Lung (tissue), 12 donors: ENCODE data around the gene RABGAP1L. TPM values are rescaled to one million over a fixed set of nuclear protein-coding genes. Genes with fewer than 3 reads are reported as not detected.
A peak's percentile ranks its signal among the peaks of the same experiment; 100 is the strongest.
"Not testable (repeated sequence)": the region's sequence is repeated elsewhere in the genome, so short reads cannot be mapped to it uniquely, and the experiment has no call there.

Experiments used
- ATAC-seq: fragments of 200-7000 bp; cut with Tn5 transposase; one replicate; pipeline ENCODE4 v1.9.1; 2020; ENCODE audit warnings: moderate number of reproducible peaks; ENCODE audit not compliant: insufficient read depth, low FRiP score
- DNase-seq, 3 donors: peaks; one replicate each; pipeline ENCODE4 v3.0.0-alpha.2; 2013 to 2017
- H3K27ac ChIP-seq, 2 donors: one replicate each; pipeline ENCODE4 v1.5.1; 2013; ENCODE audit warnings: mild to moderate bottlenecking in 2 of 2, moderate library complexity in 2 of 2, control low read depth in 1 of 2, inconsistent platforms in 1 of 2, low read depth in 1 of 2, low read length in 1 of 2
- H3K27me3 ChIP-seq, 3 donors: one replicate each; pipeline ENCODE4 v1.5.1; 2013; ENCODE audit warnings: low read length in 2 of 3; ENCODE audit not compliant: control insufficient read depth in 3 of 3, insufficient read depth in 3 of 3
- H3K36me3 ChIP-seq, 4 donors: one replicate each; pipeline ENCODE4 v1.5.1; 2013; ENCODE audit warnings: low read length in 4 of 4, mild to moderate bottlenecking in 1 of 4, moderate library complexity in 1 of 4; ENCODE audit not compliant: control insufficient read depth in 4 of 4, insufficient read depth in 4 of 4
- H3K4me1 ChIP-seq, 5 donors: one replicate each; pipeline ENCODE4 v1.5.1; 2013; ENCODE audit warnings: low read length in 5 of 5, mild to moderate bottlenecking in 2 of 5, moderate library complexity in 1 of 5; ENCODE audit not compliant: control insufficient read depth in 5 of 5, insufficient read depth in 5 of 5
- H3K4me3 ChIP-seq: one replicate; pipeline ENCODE4 v1.5.1; 2013; ENCODE audit warnings: mild to moderate bottlenecking, control low read depth, moderate library complexity
- H3K9ac ChIP-seq, 2 donors: one replicate each; pipeline ENCODE4 v1.5.1; 2013; ENCODE audit warnings: low read length in 2 of 2, control low read depth in 1 of 2; ENCODE audit not compliant: insufficient read depth in 1 of 2
- H3K9me3 ChIP-seq, 4 donors: one replicate each; pipeline ENCODE4 v1.5.1; 2013; ENCODE audit warnings: low read length in 3 of 4, mild to moderate bottlenecking in 1 of 4, moderate library complexity in 1 of 4; ENCODE audit not compliant: control insufficient read depth in 4 of 4, insufficient read depth in 3 of 4
- WGBS, 2 donors: extraction: QIAGEN DNeasy Blood & Tissue Kit; methylation state at CpG; one replicate each; pipeline ENCODE4 v1.1.7; 2013; 5-methylcytosine and 5-hydroxymethylcytosine counted together
- polyA plus RNA-seq, 2 donors: library from polyadenylated mRNA; stranded (reverse); fragments of 200-250 nt; gene quantifications; one replicate each; pipeline ENCODE4 v1.2.1, GENCODE V29; 2013
- total RNA-seq, 2 donors: library from RNA; depleted of rRNA in 1 of 2; stranded (reverse); fragments of >200 nt in 1 of 2; gene quantifications; one replicate each; pipeline ENCODE4 v1.2.1, GENCODE V29; 2014 to 2021
- TF ChIP-seq, protein P1 (sequence below): IDR thresholded peaks from 2 replicates; pipeline ENCODE4 v1.5.1; 2012; ENCODE audit warnings: mild to moderate bottlenecking; ENCODE audit errors: control extremely low read depth, extremely low read depth
- donor health status: control.
- donor health status: control.
- donor health status: Bipolar disorder and iron deficiency.
- donor health status: healthy.
- donor health status: DM: yes; HTN: yes; CAD: no.

Gene RABGAP1L
- total and polyA plus RNA-seq, 4 donors, result 16.0 to 123 (median 44.5) TPM

DNA sequence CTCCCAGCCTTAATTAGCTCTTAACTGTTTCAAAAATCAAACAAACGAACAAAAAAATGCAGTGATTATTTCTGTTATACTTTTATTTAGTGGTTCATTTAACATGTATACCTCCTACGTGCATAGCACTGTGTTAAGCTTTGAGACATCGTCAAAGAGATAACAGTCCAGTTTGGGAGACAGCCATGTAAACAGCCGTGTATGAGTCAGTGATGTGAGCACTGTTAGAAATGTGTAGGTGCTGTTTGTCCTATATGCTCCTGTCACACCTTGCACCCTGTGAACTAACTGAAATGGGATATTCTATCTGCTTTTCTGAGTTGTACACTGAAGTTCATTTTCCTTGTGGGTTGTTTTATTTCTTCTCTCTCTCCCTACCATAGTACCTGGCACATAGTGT lies 730.7 kb downstream of the RABGAP1L start:
- WGBS, 2 donors, result 74 to 81% methylated on average over 4 of the region's 4 CpGs
- TF ChIP-seq, protein P1, sequence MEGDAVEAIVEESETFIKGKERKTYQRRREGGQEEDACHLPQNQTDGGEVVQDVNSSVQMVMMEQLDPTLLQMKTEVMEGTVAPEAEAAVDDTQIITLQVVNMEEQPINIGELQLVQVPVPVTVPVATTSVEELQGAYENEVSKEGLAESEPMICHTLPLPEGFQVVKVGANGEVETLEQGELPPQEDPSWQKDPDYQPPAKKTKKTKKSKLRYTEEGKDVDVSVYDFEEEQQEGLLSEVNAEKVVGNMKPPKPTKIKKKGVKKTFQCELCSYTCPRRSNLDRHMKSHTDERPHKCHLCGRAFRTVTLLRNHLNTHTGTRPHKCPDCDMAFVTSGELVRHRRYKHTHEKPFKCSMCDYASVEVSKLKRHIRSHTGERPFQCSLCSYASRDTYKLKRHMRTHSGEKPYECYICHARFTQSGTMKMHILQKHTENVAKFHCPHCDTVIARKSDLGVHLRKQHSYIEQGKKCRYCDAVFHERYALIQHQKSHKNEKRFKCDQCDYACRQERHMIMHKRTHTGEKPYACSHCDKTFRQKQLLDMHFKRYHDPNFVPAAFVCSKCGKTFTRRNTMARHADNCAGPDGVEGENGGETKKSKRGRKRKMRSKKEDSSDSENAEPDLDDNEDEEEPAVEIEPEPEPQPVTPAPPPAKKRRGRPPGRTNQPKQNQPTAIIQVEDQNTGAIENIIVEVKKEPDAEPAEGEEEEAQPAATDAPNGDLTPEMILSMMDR, result no peak
- H3K36me3 ChIP-seq, result peaks cover 0 to 2% (median 0%) of the 10 kb centered on the region in 4 donors
- H3K27ac ChIP-seq, result no peak overlapping the region
- H3K9ac ChIP-seq, result no peak overlapping the region
- no peak for DNase-seq
- no peaks in the 10 kb centered on the region for H3K9me3 ChIP-seq
- no peak overlapping the region for H3K4me3 ChIP-seq
- peaks cover 0 to 6% (median 0%) of the 10 kb centered on the region in 5 donors for H3K4me1 ChIP-seq
- ATAC-seq, result no peak
- H3K27me3 ChIP-seq, result no peaks in the 10 kb centered on the region

DNA sequence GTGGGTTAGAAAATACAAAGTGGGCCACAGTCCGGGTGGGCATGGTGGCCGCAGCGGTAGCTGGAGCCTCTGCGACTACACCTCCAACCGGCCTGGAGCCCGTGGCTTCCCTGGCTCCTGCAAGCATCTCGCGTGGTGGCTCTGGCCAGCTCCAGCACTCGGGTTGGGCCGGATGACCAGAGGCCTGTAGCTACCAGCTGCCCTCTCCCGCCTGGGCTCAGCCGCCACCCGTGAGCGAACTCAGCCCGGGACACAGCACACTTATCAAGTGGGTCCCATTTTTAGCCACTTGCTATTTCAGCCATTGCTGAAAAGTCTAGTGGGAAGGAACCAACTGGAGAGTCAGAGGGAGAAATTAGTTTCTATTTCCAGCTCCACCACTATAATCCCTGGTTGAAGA lies 732.7 kb downstream of the RABGAP1L start:
- Histone ChIP-seq H3K27ac (no peak overlapping the region), H3K36me3 (peaks cover 0 to 2% (median 0%) of the 10 kb centered on the region in 4 donors), H3K9me3 (no peaks in the 10 kb centered on the region), H3K9ac (no peak overlapping the region), H3K4me1 (peaks cover 0 to 6% (median 0%) of the 10 kb centered on the region in 5 donors), H3K4me3 (no peak overlapping the region), H3K27me3 (no peaks in the 10 kb centered on the region)
- ATAC-seq, result no peak
- TF ChIP-seq, protein P1, result no peak
- no peak for DNase-seq
- 99 to 100% methylated on average over 15 of the region's 15 CpGs for WGBS, 2 donors

DNA sequence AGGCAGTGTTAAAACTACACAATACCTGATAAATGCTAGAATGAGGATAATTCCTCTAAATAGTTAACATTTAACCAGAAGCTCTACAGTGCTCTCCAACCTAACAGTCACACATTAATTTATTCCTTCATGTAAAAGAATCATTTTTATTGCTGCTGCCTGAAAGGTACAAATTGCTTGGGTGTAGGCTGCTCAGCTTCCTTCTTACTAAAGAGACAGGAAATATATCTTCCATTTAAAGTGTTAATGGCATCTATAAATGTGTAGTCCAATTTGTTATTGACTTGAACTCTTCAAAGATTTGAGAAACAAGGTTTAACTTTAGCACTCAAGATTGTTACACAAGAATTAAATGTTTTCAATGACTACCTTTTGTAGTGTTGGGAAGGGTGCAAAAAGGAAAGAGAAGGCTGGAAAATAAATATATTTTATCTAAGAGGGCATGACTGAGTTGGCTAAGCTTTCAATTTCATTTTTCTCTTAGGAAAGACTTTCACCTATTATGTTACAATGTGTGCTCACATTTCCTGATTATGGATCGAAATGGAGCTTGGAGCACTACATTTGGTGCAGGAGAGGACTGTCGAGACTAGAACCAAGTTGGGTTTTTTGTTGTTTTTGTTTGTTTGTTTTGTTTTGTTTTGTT lies 734.9 kb downstream of the RABGAP1L start:
- TF ChIP-seq, protein P1, result no peak
- no peak for DNase-seq
- Histone ChIP-seq H3K4me3 (no peak overlapping the region), H3K36me3 (peaks cover 0 to 2% (median 1%) of the 10 kb centered on the region in 4 donors), H3K27me3 (no peaks in the 10 kb centered on the region), H3K9ac (no peak overlapping the region), H3K9me3 (no peaks in the 10 kb centered on the region), H3K4me1 (peaks cover 0 to 8% (median 0%) of the 10 kb centered on the region in 5 donors), H3K27ac (no peak overlapping the region)
- WGBS, 2 donors, result 64 to 93% methylated on average over 2 of the region's 2 CpGs
- peak; percentile 11 for ATAC-seq

DNA sequence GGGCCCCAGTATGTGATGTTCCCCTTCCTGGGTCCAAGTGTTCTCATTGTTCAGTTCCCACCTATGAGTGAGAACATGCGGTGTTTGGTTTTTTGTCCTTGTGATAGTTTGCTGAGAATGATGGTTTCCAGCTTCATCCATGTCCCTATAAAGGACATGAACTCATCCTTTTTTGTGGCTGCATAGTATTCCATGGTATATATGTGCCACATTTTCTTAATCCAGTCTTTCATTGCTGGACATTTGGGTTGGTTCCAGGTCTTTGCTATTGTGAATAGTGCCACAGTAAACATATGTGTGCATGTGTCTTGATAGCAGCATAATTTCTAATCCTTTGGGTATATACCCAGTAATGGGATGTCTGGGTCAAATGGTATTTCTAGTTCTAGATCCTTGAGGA lies 736.3 kb downstream of the RABGAP1L start:
- not testable (repeated sequence) for H3K4me3 ChIP-seq, H3K9me3 ChIP-seq, ATAC-seq, H3K36me3 ChIP-seq, DNase-seq, H3K27me3 ChIP-seq, H3K9ac ChIP-seq, H3K27ac ChIP-seq
- WGBS, 2 donors, result 86% methylated on average over 1 of the region's 1 CpG
- H3K4me1 ChIP-seq, result peaks cover 0 to 11% (median 0%) of the 10 kb centered on the region in 5 donors
